Brain microvascular endothelial cell (primary cell): ENCODE measurements around the gene LRP1.

Experiments
- DNase-seq: peaks from one replicate; pipeline ENCODE4 v3.0.0-alpha.2; 2020
- H3K27ac ChIP-seq: fragments of 250-450 bp; sonication (Bioruptor Pico); 2 replicates; pipeline ENCODE4 v1.5.1; 2020; ENCODE audit warnings: mild to moderate bottlenecking, moderate library complexity
- H3K27me3 ChIP-seq: fragments of 250-450 bp; sonication (Bioruptor Pico); replicated peaks from 2 replicates; pipeline ENCODE4 v1.5.1; 2020; ENCODE audit warnings: mild to moderate bottlenecking
- H3K36me3 ChIP-seq: fragments of 250-450 bp; sonication (Bioruptor Pico); replicated peaks from 2 replicates; pipeline ENCODE4 v1.5.1; 2020; ENCODE audit warnings: mild to moderate bottlenecking
- H3K4me3 ChIP-seq: 2 replicates; pipeline ENCODE4 v1.5.1; 2011; ENCODE audit warnings: low read depth, mild to moderate bottlenecking, control low read depth, low read length, moderate library complexity
- CTCF ChIP-seq: IDR thresholded peaks from 2 replicates; pipeline ENCODE4 v1.5.1; 2011; ENCODE audit warnings: low read depth, mild to moderate bottlenecking, moderate library complexity, low read length, control low read depth, inconsistent platforms; ENCODE audit errors: missing control alignments
- in situ Hi-C: cut with HindIII; loops from 2 replicates; pipeline ENCODE4 v1.10.0; 2017; ENCODE audit warnings: low sequenced_read_pairs, low pct_ligation_motif_present

The LRP1 gene

GRCh38 chr12:57205186-57205585 lies 76.9 kb downstream of the LRP1 start:
- in situ Hi-C loops = no loop called here
- no peak for DNase-seq
- Histone ChIP-seq H3K27me3 (no peaks in the 10 kb centered on the region), H3K4me3 (no peak overlapping the region), H3K27ac (no peak overlapping the region), H3K36me3 (peaks cover 86% of the 10 kb centered on the region)
- TF ChIP-seq CTCF = no peak

- Histone ChIP-seq H3K27me3 (no peaks in the 10 kb centered on the region), H3K27ac (no peak overlapping the region), H3K4me3 (no peak overlapping the region), H3K36me3 (peaks cover 87% of the 10 kb centered on the region)
- in situ Hi-C loops = no loop called here
- DNase-seq = no peak
- no peak for TF ChIP-seq CTCF
Measured at GRCh38 chr12:57205931-57206330, 77.6 kb downstream of the LRP1 start.

GRCh38 chr12:57207731-57208630 lies 79.7 kb downstream of the LRP1 start:
- H3K27me3 ChIP-seq = no peaks in the 10 kb centered on the region
- H3K36me3 ChIP-seq = peaks cover 83% of the 10 kb centered on the region
- H3K27ac ChIP-seq = no peak overlapping the region
- no peak for DNase-seq
- in situ Hi-C loops = no loop called here
- H3K4me3 ChIP-seq = no peak overlapping the region
- TF ChIP-seq CTCF = no peak

- TF ChIP-seq CTCF = no peak
- in situ Hi-C loops = no loop called here
- H3K27me3 ChIP-seq = no peaks in the 10 kb centered on the region
- no peak for DNase-seq
- H3K27ac ChIP-seq = no peak overlapping the region
- peaks cover 80% of the 10 kb centered on the region for H3K36me3 ChIP-seq
- no peak overlapping the region for H3K4me3 ChIP-seq
Measured at GRCh38 chr12:57208631-57209282, 80.5 kb downstream of the LRP1 start.

- no peak for TF ChIP-seq CTCF
- no peak overlapping the region for H3K4me3 ChIP-seq
- in situ Hi-C loops = no loop called here
- no peak overlapping the region for H3K27ac ChIP-seq
- H3K27me3 ChIP-seq = peaks cover 2% of the 10 kb centered on the region
- H3K36me3 ChIP-seq = peaks cover 68% of the 10 kb centered on the region
- DNase-seq = no peak
Measured at GRCh38 chr12:57209916-57210315, 81.6 kb downstream of the LRP1 start.
